NAMALWA (cell line): ENCODE measurements around the gene ESRRB.

Experiments
- DNase-seq: peaks from one replicate; pipeline ENCODE4 v3.0.0-alpha.2; 2015; ENCODE audit warnings: low spot score

The ESRRB gene

DNA sequence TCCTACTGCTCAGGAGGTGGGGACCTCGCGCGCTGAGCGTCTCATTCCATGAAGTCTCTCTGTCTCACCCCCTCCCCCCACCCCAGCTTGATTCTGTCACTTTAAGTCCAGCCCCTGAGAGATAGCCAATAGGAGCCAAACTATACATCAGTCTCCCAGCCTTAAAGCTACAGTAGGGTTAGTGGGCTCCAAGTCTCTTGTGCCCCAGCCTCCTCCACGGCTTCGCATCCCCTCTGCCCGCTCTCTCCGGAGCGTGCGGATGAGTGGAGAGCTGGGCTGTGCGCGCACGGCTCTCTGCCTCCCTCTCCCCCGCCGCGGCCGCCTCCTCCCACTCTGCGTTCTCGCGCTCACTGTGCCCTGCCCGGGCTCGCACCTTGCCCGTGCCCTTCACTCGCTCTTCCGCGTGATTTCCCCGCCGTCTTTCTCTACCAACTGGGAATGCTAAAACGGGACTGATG lies at the start of gene ESRRB:
TSS of gene ESRRB (plus strand) at position 191 of the 458 bp plus-strand sequence. CDS start at position 456, 265 bp downstream.
- no peak for DNase-seq

DNA sequence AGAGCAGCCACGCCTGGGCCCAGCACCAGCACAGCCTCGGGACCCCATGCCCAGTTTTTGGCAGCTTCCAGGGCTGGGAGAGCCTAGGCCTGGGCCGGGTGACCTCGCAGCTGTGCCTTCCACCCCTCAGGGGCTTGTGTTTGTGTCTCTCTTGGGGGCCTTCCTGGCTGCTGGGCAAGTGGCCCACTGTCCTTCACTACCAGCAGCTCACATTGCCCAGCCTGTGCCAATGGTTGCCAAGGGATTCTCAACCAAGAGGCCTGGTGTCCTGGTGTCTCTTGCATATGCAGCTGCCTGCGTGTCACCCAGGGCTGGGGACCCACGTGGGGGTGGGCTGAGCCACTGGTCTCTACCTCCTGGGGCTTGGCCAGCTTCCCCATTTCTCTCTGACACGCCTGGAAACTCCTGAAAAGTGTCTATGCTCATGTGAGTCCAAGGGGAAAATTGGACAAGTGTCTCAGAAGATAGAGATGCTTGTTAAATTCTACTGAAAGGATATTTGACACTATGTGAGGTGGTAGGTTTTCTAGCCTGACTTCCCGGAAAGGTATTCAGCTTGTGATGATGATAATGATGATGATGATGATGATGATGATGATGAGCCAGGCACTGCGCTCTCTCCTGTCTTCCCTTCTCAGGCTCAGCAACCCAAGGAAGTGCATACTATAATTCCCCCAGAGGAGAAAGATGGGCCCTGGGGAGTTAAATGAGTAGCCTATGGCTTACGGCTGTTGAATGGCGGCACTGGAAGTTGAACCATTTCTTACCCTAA lies 48.8 kb upstream of the ESRRB start:
- no peak for DNase-seq

DNA sequence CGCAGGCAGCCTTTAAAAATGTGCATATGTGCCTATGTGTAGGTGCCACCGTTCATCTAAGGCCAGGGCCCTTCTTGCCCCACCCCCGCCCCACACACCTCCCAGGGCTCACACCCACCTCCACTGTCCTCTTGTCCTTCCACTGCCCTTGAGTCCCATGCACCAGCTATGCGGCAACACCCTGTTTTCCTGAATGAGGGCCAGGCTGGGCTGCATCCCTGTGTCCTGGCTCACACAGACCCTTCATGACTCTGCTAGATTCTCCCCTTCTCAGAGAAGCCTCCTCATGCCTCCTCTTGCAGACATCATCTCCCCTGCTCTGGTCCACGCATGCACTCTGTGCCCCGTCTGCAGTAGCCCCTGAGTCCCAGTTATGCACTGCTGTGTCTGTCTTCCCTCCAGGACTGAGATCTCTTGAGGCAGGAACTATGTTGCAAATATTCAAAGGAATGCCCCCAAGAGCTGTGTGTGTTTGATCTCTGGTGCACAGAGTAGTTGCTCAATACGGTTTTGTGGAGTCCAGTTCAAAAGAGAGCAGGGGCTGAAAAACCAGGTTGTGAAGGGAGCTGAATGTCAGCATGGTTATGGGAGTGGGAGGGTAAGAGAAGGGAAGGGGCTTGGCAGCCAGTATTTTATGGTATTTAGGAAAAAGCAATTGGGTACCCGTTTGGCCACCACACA lies 47.3 kb upstream of the ESRRB start:
- DNase-seq: no peak

DNA sequence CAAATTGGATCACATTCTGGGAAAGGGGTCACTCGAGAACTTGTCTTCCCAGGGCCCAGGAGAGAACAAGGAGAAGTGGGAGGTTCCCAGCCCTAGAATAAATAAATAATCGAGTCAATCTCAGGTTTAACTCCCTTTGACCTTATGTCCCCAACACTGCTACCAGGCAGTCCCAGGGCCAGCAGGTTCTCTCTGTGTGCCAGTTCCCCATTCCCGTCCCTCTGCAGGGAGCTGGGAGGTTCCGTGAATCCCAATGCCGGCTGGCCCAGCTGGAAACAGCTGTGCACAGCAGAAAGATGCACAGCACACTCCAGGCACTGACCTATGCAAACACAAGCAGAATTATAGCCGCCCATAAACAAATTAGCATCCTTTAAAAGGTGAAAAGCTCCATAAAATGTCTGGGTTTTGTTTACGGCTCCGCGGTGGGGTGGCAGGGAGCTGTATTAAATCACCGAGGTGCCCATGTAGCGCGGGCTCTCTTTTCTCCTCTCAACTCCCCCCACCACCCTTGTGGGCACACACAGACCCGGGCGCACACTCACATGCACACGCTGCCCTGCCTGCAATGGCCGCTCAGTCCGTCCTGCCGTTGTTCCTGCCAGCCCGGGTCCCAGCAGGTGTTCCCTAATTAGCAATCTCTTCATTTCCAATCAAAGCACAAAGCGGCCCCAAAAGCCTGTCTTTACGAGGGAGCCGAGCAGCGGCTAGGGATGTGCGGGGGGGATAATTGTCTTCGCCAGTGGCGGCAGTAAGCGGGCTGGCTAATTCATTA lies 46.6 kb upstream of the ESRRB start:
- no peak for DNase-seq

DNA sequence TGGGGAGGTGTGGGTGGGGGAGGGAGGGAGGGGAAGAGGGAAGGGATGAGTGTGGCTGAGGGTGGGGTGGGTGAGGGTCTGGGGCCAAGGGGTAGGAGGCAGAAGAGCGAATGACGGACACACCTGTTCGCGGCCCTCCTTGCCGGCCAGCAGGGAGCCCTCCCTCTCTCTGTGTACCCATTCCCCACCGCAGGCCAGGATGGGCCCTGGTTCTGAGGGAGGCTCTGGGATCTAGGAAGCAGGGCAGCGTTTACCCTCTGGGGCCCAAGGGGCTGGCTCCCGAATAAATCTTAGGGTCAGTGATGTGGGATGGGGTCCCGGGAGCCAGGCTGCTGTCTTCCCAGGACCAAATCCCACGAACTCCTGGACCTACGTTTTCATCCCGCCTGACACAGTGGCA lies 46.0 kb upstream of the ESRRB start:
- DNase-seq: no peak

DNA sequence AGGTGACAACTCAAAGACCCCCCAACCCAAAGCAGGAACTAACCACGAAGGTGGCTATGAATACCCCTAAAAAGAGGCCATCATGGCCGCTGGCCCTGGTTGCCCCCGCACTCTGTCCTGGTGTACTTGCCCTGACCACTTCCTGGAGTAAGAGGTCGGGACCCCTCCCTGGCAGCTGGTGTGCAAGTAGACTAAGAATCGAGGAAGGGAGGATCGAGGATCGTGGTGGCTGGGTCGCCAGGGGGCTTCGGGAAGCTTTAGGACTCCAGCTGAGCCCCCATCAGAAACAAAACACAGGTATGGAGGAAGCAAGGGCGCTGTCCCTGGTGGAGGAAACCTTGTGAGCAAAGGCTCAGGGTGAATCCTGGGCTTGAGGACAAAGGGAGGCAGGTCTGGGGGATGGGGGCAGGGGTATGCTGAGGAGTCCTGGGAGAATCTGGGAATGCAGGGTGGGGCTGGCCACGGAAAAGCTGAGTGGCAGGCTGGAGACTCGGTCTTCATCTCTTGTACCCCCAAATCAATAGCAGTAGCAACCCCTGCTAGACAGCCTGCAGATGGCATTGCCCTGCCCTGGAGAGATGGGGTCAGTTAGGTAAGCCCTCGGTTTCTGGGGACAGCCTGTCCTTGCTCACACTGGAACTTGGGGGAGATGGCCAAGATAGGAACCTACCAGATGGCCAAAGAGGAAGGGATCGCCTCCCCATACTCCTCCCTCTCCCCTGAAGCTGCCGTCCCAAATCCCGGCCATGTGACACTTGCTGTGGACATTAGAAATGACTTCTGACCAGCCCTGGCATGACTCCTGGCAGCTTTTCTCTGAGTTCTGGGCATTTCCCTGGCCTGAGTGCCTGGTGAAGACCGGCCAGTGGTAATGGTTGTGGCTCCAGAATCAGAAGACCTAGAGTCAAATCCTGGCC lies 45.3 kb upstream of the ESRRB start:
- DNase-seq: no peak

DNA sequence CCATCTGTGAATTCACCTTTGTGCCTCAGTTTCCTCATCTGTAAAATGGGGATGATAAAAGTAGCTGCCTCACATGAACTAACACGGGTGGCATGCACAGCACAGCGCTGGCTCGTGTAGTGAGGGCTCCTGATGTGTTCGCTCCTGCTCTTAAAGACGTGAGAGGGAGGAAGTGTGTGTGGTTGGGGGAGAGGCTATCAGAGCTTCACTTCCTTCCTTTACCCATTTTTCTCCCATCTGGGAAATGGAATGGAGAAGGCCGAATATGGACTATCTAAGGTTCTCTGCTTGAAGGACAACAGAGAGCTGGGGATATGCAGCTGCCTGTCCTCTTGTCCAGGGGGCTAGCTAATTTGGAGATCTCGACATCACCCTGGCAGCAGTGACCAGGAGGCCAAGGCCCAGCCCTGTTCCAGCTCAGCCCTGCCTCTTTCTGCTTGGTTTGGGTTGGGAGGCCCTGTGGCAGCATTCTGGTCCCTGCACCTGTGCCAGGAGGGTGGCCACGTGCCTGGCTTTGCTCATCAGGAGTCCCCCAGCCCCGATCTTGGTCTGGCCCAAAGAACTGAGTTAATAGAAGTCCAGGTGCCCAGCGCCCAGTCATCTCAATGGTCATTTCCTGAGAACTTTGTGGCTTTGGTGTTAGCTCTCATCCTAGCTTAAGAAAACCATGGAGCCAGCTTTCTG lies 44.5 kb upstream of the ESRRB start:
- DNase-seq: no peak

DNA sequence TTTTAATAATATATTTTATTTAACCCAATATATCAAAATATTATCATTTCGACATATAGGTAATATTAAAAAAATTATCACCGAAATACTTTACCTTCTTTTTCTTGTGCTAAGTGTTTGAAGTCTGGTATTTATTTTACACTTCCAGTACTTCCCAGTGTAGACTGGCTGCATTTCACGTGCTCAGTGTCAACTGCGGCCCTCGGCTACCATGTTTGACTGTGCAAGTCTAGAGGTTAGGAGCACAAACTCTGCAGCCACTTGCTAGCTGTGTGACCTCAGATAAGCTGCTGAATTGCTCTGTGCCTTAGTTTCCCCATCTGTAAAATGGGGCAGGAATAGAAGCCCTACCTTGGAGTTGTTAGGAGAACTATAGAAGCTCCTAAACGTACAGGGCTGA lies 42.3 kb upstream of the ESRRB start:
- DNase-seq: no peak

DNA sequence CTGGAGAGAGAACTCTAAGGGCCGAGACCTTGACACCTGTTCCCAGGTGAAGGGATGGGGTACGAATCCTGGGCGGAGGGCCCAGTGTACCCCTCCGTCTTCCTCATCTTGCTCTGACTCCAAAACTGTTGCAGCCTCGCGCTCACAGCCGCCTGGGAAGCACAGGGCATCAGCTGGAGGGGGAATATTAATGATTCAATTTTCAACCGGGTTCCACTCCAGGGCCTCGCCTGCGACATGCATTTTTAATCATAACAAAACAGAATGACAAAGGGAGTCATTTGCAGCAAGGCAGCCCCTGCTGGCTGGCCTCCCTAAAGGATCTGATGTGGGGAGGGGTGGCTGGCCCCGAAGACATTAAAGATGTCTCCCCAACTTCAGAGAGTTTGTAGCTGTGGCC lies 41.6 kb upstream of the ESRRB start:
- DNase-seq: no peak

DNA sequence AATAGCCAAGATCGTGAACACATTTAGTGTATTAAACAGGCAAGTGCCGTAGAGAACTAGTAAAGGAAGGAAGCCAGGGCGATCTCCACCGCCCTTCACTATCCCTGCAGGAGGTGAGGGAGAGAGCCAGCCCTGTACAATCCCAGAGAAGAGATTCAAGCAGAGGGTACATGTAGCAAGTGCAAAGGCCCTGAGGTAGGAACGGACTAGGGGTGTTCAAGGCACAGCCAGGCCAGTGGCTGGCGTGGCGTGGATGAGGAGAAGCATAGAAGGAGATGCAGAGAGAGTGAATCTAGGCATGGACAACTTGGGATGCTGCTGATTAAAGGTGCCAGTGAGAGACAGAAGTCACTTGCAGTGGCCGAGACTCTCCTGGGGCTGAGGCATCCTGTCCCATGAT lies 39.1 kb upstream of the ESRRB start:
- DNase-seq: no peak

DNA sequence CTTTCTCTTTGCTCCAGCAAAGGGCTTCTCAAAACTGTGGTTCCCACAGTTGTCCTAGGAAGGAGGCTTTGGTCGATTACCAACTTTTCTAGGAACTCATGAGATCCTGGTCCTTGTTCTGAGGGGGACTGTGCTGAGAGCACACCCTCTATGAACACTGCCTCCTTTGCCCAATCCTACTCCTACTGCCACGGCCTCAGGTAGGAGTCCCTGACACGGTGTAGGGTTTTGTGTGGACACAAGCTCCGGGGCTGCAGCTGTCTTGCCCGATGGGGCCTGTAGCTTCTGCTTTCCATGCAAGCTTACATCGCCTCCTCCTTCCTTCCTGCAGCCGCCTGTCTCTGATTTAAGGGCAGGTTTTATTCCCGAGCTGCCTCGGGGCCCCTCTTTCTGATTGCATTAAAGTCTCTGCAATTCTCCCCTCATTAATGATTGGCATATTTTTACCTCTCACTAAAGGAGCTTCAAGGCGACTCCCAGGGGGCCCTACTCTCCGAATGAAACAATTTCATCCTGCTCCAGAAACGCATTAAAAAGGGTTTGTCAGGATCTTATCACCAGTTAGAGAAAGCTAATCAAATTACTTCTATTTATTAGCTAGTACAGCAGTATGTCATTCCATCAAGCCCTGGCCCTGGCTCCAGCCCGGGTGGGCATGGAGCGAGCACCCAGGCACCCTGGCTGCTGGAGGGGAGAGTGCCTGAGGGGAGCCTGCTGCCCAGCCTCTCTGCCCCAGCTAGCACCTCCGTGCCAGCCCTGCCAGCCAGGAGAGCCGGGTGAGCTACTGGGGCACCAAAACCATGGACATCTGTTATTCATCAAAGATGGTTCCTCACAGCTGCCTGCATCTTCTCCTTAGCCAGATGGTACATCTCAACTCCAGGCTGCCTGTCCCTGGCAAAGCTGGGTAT lies 38.0 kb upstream of the ESRRB start:
- no peak for DNase-seq

DNA sequence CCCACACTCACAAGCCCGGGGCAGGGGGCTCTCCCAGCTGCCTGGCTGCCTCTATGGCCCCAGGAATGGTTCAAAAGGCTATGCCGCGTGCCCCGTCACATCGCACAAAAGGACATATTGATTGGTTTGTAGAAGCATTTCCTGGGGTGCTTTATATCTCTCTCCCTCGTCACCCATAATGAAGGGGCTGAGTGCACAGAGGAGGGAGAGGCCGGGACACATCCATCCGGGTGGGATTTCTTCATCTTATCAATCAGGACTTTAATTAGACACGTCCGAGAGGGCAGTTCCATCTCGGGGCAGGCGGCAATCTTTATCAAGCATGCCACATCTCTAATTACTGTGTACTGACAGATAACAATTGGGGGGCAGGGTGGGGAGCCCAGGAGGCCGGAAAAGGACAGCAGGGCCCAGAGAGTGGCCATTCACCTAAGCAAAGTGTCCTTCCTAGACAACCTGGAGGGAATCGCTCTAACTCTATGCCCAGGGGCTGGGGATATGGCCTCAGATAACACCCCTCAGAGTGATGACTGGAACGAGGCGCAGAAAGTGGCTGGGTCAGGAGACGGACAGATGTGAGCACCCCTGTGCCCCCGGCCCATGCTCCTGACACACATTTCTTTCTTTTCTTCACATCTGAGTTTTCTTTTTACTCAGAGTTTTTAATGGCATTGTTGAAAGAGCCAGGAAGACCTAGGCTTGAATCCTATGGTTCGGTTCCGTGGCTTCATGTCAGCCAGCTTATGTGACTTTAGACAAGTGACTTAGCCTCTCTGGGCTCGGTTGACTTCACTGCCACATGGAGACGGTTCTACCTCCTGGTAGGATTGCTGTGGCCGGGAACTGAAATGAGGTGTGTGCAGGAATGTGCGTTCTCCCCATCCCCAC lies 36.0 kb upstream of the ESRRB start:
- DNase-seq: no peak

DNA sequence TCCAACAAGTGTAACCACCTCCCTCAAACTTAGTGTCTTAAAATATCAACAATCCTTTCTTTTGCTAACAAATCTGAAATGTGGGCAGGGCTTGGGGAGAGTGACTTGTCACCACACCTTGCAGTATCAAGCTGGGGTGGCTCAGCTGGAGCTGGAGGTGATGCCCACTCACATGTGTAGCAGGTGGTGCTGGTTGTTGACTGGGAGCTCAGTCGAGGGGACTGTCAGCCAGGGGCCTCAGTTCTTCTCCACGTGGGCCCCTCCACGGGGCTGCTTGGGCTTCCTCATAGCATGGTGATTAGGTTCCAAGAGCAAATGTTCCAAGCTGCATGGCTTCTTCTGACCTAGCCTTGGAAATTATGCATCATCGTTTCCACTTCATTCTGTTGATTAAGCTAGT lies 32.6 kb upstream of the ESRRB start:
- DNase-seq: no peak

DNA sequence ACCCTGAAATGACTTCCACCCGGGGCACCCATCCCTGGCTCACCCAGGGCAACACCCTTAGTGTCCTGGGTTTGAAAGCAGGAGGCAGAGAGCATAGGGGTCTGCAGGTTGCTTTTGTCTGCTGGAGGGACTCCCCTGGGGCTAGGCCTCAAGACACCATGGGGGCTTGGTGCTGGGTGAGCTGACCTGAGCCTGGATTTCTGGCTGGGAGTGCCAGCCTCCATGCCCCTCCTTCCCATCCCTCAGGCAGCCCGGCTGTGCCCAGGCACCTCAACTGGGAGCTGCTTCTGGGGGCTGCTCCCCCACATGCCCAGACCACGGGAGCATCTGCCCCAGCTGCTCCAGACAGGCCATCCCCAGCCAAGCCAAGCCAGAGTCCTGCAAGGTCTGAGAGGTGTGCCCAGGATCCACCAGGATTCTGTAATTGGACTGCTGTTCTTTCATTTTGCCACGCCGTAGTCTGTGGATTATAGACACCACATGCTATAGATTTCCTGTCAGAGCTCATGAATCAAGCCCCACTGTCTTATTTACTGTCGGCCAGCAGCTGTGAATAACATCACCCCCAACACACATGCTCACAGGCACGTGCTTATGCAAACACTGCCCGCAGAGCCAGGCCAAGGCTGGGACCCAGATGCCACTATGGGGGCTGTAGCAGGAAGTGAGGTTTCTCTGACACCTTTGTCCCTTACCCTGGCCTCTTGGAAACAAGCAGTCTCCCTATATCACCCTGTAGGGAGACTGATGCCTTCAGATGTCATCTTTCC lies 29.4 kb upstream of the ESRRB start:
- DNase-seq: peak; percentile 73

DNA sequence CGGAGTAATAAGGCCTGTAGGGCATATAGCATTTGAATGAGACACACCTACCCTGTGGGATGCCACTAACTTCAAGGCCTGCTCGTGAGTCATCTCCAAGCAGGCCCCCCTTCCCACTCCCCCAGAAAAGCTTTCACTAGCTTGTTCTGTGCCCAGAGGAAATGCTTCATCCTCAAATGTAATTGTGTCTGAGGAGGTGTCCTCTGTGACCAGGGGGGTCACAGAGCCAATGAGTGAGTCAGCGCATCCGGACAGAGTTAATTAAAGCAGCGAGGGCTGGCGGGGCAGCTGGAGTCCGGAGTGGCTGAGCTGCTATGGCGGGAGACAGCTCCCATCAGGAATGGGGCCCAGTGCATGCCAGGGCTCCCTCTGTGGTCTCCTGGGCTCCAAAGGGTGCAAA lies 27.0 kb upstream of the ESRRB start:
- no peak for DNase-seq

DNA sequence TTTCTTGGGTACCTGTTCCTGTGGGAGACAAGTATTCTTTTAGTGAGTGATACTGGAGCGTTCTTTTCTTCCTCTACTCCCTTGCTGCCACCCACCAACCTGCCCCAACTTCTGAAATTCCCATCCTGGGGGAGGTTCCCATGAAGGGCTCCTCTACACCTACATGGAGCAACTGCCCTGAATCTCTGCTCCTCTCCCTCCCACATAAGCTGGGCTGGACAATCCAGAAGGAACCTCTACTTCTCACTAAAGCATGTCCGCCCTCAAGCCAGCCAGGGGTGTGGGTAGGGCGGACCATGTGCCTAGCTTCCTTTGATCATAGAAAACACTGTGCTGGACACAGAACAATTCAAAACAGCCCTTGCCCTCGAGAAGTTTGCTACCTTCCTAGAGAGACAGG lies 25.9 kb upstream of the ESRRB start:
- DNase-seq: no peak

DNA sequence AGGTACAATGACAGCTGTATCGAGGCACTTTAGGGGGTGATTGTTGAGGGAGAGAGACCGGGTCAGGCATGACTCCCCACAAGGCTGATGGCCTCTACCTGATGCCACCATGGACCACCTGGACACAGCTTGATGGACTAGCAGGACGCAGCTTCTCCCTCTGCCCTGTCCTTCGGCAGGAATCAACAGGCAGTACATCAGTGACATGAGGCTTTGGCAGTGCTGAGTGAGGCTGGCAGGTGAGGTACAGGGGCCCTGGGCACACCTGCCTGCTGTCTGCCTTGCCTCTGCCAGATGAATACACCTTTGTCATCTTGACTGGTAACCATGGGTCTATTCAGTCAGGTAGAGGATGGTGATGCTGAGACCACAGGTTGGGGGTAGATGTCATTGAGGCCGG lies 25.3 kb upstream of the ESRRB start:
- DNase-seq: no peak

DNA sequence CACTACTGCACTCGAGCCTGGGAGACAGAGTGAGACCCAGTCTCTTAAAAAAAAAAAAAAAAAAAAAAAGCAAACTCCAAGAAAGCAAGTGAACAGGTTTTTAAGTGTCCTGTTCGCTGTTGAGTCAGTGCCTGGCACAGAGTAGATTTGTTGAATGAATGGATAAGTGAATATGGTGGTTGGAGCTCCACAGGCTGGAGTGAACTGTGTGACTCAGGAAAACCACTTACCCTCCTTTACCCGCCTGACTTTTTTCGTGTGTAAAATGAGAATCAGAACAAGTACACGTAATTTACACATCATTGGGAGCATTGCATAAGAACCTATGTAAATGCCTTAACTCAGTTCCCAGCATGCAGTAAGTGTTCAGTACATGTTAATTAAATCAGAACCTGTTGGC lies 24.0 kb upstream of the ESRRB start:
- DNase-seq: no peak
